SU-DHL-6 (cell line): Measurements from ENCODE around the gene NCS1.

ENCODE experiments used
- H2AFZ ChIP-seq: fragments of 200-600 bp; sonication (generic); 2 replicates; pipeline ENCODE4 v1.6.1; 2014; ENCODE audit warnings: low read depth, mild to moderate bottlenecking, moderate library complexity, mixed read lengths, antibody characterized with exemption, low read length; ENCODE audit not compliant: severe bottlenecking
- H3F3A ChIP-seq: fragments of 200-600 bp; shearing (Covaris generic); 2 replicates; pipeline ENCODE4 v1.6.0; 2016; ENCODE audit warnings: antibody characterized with exemption, mild to moderate bottlenecking; ENCODE audit not compliant: insufficient read depth
- H3K27ac ChIP-seq: fragments of 200-600 bp; sonication (generic); 2 replicates; pipeline ENCODE4 v1.5.1; 2016; ENCODE audit warnings: low read depth, mild to moderate bottlenecking, low read length, moderate library complexity, mixed read lengths
- H3K27me3 ChIP-seq: fragments of 200-600 bp; sonication (generic), shearing (Covaris generic); 2 replicates; pipeline ENCODE4 v1.6.0; 2014; ENCODE audit warnings: mild to moderate bottlenecking, low read length
- H3K36me3 ChIP-seq: fragments of 200-600 bp; sonication (generic); 2 replicates; pipeline ENCODE4 v1.6.1; 2014; ENCODE audit warnings: mild to moderate bottlenecking, low read length, mixed read lengths
- H3K4me2 ChIP-seq: fragments of 300-600, 200-600 bp; shearing (Covaris generic), sonication (generic); 2 replicates; pipeline ENCODE4 v1.6.0; 2014; ENCODE audit warnings: low read length, low read depth, mild to moderate bottlenecking; ENCODE audit not compliant: poor library complexity, severe bottlenecking
- H3K4me3 ChIP-seq: fragments of 200-600 bp; sonication (generic); 2 replicates; pipeline ENCODE4 v1.5.1; 2014; ENCODE audit warnings: antibody characterized with exemption, low read length, mild to moderate bottlenecking, mixed read lengths; ENCODE audit not compliant: insufficient read depth, poor library complexity, severe bottlenecking
- H3K79me2 ChIP-seq: fragments of 200-600 bp; sonication (generic); 2 replicates; pipeline ENCODE4 v1.6.1; 2014; ENCODE audit warnings: mild to moderate bottlenecking, low read length, moderate library complexity; ENCODE audit not compliant: insufficient read depth
- H3K9ac ChIP-seq: fragments of 200-600 bp; sonication (generic); 2 replicates; pipeline ENCODE4 v1.7.0; 2014; ENCODE audit warnings: mild to moderate bottlenecking, low read length
- H3K9me2 ChIP-seq: fragments of 200-600 bp; sonication (generic); replicated peaks from 2 replicates; pipeline ENCODE4 v1.6.1; 2014; ENCODE audit warnings: low read length; ENCODE audit not compliant: insufficient read depth
- H3K9me3 ChIP-seq: fragments of 200-600 bp; sonication (generic); 2 replicates; pipeline ENCODE4 v1.6.1; 2014; ENCODE audit warnings: low read length, mixed read lengths; ENCODE audit not compliant: insufficient read depth
- H4K20me1 ChIP-seq: fragments of 200-600 bp; sonication (generic); 2 replicates; pipeline ENCODE4 v1.6.1; 2014; ENCODE audit warnings: low read depth, mild to moderate bottlenecking, antibody characterized with exemption, low read length, moderate library complexity, mixed read lengths
- EZH2phosphoT487 ChIP-seq: fragments of 200-600 bp; sonication (generic), shearing (Covaris generic); conservative IDR thresholded peaks from 2 replicates; pipeline ENCODE4 v1.6.1; 2018; ENCODE audit warnings: mild to moderate bottlenecking, antibody characterized with exemption, low read length, moderate library complexity, mixed read lengths
- TF ChIP-seq, protein P1 (sequence below): fragments of 200-600 bp; sonication (generic); IDR thresholded peaks from one replicate; pipeline ENCODE4 v1.5.1; 2017; ENCODE audit warnings: antibody characterized with exemption, mild to moderate bottlenecking, low read length, moderate library complexity; ENCODE audit not compliant: insufficient read depth, poor library complexity, severe bottlenecking

NCS1 gene

GRCh38 chr9:130159057-130159456 lies 13.1 kb upstream of the NCS1 start:
- no peak overlapping the region for H2AFZ ChIP-seq

DNA sequence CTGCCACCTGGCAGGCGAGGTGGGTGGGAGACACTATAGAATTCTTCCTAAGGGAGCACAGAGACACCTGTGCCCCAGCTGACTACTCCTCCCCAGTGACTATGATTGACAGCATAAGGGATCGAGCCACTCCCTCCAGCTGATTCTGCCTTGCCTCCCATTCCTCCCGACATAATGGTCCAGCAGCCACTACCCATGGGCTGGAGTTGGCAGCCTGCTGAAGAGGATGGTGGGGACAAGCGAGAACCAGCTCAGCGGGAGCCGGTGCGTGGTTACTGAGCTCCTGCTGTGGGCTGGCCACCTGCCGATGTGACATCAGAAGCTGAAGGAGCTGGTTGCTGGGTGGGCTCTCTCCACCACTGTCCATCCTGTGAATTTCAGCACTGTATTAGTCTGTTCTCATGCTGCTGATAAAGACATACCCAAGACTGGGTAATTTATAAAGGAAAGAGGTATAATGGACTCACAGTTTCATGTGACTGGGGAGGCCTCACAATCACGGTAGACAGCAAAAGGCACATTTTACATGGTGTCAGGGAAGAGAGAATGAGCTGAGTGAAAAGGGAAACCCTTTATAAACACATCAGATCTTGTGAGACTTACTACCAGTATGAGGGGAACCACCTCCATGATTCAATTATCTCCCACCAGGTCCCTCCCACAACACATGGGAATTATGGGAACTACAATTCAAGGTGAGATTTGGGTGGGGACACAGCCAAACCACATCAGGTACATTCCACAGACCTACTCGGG lies 12.1 kb upstream of the NCS1 start:
- Histone ChIP-seq H3K4me2 (no peak overlapping the region), H3K9me2 (no peaks in the 10 kb centered on the region), H3K9me3 (no peaks in the 10 kb centered on the region), H3K4me3 (no peak overlapping the region), H3F3A (no peaks in the 10 kb centered on the region), H3K79me2 (no peaks in the 10 kb centered on the region), H3K27ac (no peak overlapping the region), H2AFZ (no peak overlapping the region), H3K36me3 (no peaks in the 10 kb centered on the region), H3K9ac (no peak overlapping the region), H3K27me3 (no peaks in the 10 kb centered on the region), H4K20me1 (no peaks in the 10 kb centered on the region)
- TF ChIP-seq EZH2phosphoT487, result no peak
- TF ChIP-seq, protein P1, sequence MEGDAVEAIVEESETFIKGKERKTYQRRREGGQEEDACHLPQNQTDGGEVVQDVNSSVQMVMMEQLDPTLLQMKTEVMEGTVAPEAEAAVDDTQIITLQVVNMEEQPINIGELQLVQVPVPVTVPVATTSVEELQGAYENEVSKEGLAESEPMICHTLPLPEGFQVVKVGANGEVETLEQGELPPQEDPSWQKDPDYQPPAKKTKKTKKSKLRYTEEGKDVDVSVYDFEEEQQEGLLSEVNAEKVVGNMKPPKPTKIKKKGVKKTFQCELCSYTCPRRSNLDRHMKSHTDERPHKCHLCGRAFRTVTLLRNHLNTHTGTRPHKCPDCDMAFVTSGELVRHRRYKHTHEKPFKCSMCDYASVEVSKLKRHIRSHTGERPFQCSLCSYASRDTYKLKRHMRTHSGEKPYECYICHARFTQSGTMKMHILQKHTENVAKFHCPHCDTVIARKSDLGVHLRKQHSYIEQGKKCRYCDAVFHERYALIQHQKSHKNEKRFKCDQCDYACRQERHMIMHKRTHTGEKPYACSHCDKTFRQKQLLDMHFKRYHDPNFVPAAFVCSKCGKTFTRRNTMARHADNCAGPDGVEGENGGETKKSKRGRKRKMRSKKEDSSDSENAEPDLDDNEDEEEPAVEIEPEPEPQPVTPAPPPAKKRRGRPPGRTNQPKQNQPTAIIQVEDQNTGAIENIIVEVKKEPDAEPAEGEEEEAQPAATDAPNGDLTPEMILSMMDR, result no peak

More at GRCh38 chr9:130159057-130159456, 13.1 kb upstream of the NCS1 start:
- Histone ChIP-seq H3K36me3 (no peaks in the 10 kb centered on the region), H3K9me3 (no peaks in the 10 kb centered on the region), H3K27ac (no peak overlapping the region), H3F3A (no peaks in the 10 kb centered on the region), H3K9me2 (no peaks in the 10 kb centered on the region), H3K27me3 (no peaks in the 10 kb centered on the region), H3K4me3 (no peak overlapping the region), H4K20me1 (no peaks in the 10 kb centered on the region), H3K9ac (no peak overlapping the region), H3K4me2 (no peak overlapping the region), H3K79me2 (no peaks in the 10 kb centered on the region)
- TF ChIP-seq, protein P1, result no peak
- TF ChIP-seq EZH2phosphoT487, result no peak

DNA sequence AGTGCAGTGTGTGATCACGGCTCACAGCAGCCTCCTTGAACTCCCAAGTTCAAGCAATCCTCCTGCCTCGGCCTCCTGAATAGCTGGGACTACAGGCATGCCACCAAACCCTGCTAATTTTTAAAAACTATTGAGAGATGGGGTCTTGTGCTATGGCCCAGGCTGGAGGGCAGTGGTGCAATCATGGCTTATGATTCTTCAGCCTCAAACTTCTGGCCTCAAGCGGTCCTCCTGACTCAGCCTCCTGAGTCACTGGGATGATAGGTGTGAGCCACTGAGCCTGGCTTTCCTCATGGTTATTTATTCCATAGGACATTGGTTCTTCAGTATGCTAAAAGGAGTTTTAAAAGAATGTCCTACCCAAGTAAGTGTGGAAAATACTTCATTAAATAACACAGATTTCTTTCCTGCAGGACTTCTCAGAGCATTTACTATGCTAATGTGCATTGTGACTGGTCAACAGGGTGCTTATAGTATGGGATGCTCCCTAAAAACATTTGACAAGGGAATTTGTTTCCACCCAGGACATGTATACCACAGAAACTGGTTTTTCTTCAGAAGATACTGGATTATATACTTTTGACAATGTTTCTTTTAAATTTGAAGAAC lies 11.2 kb upstream of the NCS1 start:
- Histone ChIP-seq H3K27me3 (no peaks in the 10 kb centered on the region), H2AFZ (no peak overlapping the region), H3K79me2 (no peaks in the 10 kb centered on the region), H4K20me1 (no peaks in the 10 kb centered on the region), H3K9me2 (no peaks in the 10 kb centered on the region), H3K27ac (no peak overlapping the region), H3K4me2 (no peak overlapping the region), H3K9ac (no peak overlapping the region), H3K4me3 (no peak overlapping the region), H3F3A (no peaks in the 10 kb centered on the region), H3K36me3 (no peaks in the 10 kb centered on the region), H3K9me3 (no peaks in the 10 kb centered on the region)
- TF ChIP-seq, protein P1, result no peak
- no peak for TF ChIP-seq EZH2phosphoT487
